ENCODE data around the gene TRAM2. TPM values are rescaled to one million over a fixed set of nuclear protein-coding genes. Genes with fewer than 3 reads are reported as not detected.

Gene TRAM2
- total and polyA plus RNA-seq, 10 of the 15 experiments (the other 5 are each of a cell fraction or from before 2014, with no cell fraction given): 2.5 to 15.0 (median 11.0) TPM

DNA sequence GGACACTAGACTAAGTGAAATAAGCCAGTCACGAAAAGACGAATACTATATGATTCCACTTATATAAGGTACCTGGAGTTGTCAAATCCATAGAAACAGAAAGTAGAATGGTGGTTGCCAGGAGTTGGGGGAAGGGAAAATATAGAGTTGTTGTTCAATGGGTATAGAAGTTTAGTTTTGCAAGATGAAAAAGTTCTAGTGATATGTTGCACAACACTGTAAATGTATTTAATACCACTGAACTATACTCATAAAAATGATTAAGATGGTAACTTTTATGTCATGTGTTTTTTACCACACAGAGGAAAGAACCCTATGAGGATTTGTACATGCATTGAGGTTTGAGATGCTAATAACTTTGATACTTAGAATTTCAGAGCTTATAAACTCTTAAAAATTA lies 46.0 kb upstream of the TRAM2 start:
- Histone ChIP-seq H3K9ac (ENCODE audit: control insufficient read depth, insufficient read depth, low read length) (no peak overlapping the region), H3K27me3 (replicated peaks in 1 of 2; ENCODE audit: control insufficient read depth in 2 of 2, insufficient read depth in 2 of 2, low read length in 1 of 2) (no peaks in the 10 kb centered on the region), H3K4me3 (no peak overlapping the region), H3K4me2 (ENCODE audit: control insufficient read depth, insufficient read depth) (no peak overlapping the region), H3K4me1 (ENCODE audit: control insufficient read depth, insufficient read depth, low read length) (no peaks in the 10 kb centered on the region), H3K79me2 (ENCODE audit: control insufficient read depth, insufficient read depth, low read length) (no peaks in the 10 kb centered on the region), H3K36me3 (ENCODE audit: control insufficient read depth in 2 of 2, insufficient read depth in 2 of 2, low read length in 1 of 2) (no peaks in the 10 kb centered on the region), H3K27ac (ENCODE audit: control insufficient read depth, insufficient read depth) (no peak overlapping the region), H2AFZ (ENCODE audit: control insufficient read depth, low read depth, low read length) (no peak overlapping the region), H4K20me1 (ENCODE audit: control insufficient read depth, insufficient read depth) (no peaks in the 10 kb centered on the region), H3K9me3 (replicated peaks; ENCODE audit: control insufficient read depth, insufficient read depth, low read length) (no peaks in the 10 kb centered on the region)
- ChIA-PET SMC1A (ENCODE audit: uncharacterized antibody, unreplicated experiment) (no interaction called here), POLR2A (no interaction called here), CTCF (interaction anchor here (0.7 kb wide), 1 partner anchor 69 kb away, joined by 3 read pairs; no protein-coding TSS in a partner anchor), RAD21 (ENCODE audit: unreplicated experiment) (no interaction called here)
- no peak for ATAC-seq
- no peak for DNase-seq (ENCODE audit: low read depth, low spot score)
- FAIRE-seq: peak; percentile 35
- intact Hi-C loops (cut with micrococcal nuclease; ENCODE audit: unreplicated experiment): no loop called here
- in situ Hi-C loops (cut with MboI): no loop called here
- BruUV-seq (replicated peaks): no TSS peak
- 59% methylated on average over 2 of the region's 2 CpGs for WGBS (ENCODE audit: insufficient coverage, insufficient replicate concordance, low lambda C conversion rate, missing lambda C conversion rate)
- TF ChIP-seq POLR2AphosphoS5 (IDR thresholded peaks at IDR 0.05; ENCODE audit: low read length) (no peak), NBN (IDR thresholded peaks at IDR 0.05) (no peak)
- TF ChIP-seq, protein P1, sequence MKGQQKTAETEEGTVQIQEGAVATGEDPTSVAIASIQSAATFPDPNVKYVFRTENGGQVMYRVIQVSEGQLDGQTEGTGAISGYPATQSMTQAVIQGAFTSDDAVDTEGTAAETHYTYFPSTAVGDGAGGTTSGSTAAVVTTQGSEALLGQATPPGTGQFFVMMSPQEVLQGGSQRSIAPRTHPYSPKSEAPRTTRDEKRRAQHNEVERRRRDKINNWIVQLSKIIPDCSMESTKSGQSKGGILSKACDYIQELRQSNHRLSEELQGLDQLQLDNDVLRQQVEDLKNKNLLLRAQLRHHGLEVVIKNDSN (IDR thresholded peaks at IDR 0.05; ENCODE audit: borderline replicate concordance, extremely low read length, insufficient read depth, low read depth, low read length): no peak

DNA sequence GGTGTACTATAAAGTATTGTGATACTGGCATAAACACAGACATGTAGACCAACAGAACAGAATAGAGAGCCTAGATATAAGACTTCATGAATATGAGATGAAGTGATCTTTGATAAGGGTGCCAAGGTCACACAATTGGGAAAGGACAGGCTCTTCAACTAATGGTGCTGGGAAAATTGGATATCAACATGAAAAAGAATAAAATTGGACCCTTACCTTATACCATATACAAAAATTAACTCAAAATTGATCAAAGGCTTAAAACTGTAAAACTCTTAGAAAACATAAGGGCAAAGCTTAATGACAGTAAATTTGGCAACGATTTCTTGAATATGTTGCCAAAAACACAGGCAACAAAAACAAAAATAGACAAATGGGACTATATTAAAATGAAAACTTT lies 44.8 kb upstream of the TRAM2 start:
- Histone ChIP-seq H3K36me3 (ENCODE audit: control insufficient read depth in 2 of 2, insufficient read depth in 2 of 2, low read length in 1 of 2) (no peaks in the 10 kb centered on the region), H3K4me3 (no peak overlapping the region), H3K4me2 (ENCODE audit: control insufficient read depth, insufficient read depth) (no peak overlapping the region), H4K20me1 (ENCODE audit: control insufficient read depth, insufficient read depth) (no peaks in the 10 kb centered on the region), H3K27me3 (replicated peaks in 1 of 2; ENCODE audit: control insufficient read depth in 2 of 2, insufficient read depth in 2 of 2, low read length in 1 of 2) (no peaks in the 10 kb centered on the region), H2AFZ (ENCODE audit: control insufficient read depth, low read depth, low read length) (no peak overlapping the region), H3K9me3 (replicated peaks; ENCODE audit: control insufficient read depth, insufficient read depth, low read length) (no peaks in the 10 kb centered on the region), H3K4me1 (ENCODE audit: control insufficient read depth, insufficient read depth, low read length) (no peaks in the 10 kb centered on the region), H3K27ac (ENCODE audit: control insufficient read depth, insufficient read depth) (no peak overlapping the region), H3K79me2 (ENCODE audit: control insufficient read depth, insufficient read depth, low read length) (no peaks in the 10 kb centered on the region), H3K9ac (ENCODE audit: control insufficient read depth, insufficient read depth, low read length) (no peak overlapping the region)
- no peak for DNase-seq (ENCODE audit: low read depth, low spot score)
- no peak for ATAC-seq
- ChIA-PET RAD21 (ENCODE audit: unreplicated experiment) (interaction anchor here (1.4 kb wide), 1 partner anchor 205 kb away, joined by 3 read pairs; no protein-coding TSS in a partner anchor), SMC1A (ENCODE audit: uncharacterized antibody, unreplicated experiment) (interaction anchor here (1.2 kb wide), 1 partner anchor 41 kb away, joined by 4 read pairs; no protein-coding TSS in a partner anchor), POLR2A (no interaction called here), CTCF (no interaction called here)
- no TSS peak for BruUV-seq (replicated peaks)
- in situ Hi-C loops (cut with MboI): no loop called here
- no peak for TF ChIP-seq ASH2L (IDR thresholded peaks at IDR 0.05; ENCODE audit: borderline replicate concordance, low read depth)
- no peak for TF ChIP-seq RAD51 (IDR thresholded peaks at IDR 0.05)
- no peak for TF ChIP-seq POLR2AphosphoS5 (IDR thresholded peaks at IDR 0.05; ENCODE audit: low read length)
- no peak for TF ChIP-seq CHD4 (IDR thresholded peaks at IDR 0.05)
- no peak for TF ChIP-seq SMAD5 (IDR thresholded peaks at IDR 0.05; ENCODE audit: low read depth)
- TF ChIP-seq ETV6 (conservative IDR thresholded peaks at IDR 0.05 in 1 of 2, IDR thresholded peaks at IDR 0.05 in 1 of 2; ENCODE audit: borderline replicate concordance in 1 of 2, low read depth in 1 of 2): no peak
- TF ChIP-seq MYB (IDR thresholded peaks at IDR 0.05; ENCODE audit: borderline replicate concordance, low read depth, low read length): no peak
- TF ChIP-seq, protein P2, sequence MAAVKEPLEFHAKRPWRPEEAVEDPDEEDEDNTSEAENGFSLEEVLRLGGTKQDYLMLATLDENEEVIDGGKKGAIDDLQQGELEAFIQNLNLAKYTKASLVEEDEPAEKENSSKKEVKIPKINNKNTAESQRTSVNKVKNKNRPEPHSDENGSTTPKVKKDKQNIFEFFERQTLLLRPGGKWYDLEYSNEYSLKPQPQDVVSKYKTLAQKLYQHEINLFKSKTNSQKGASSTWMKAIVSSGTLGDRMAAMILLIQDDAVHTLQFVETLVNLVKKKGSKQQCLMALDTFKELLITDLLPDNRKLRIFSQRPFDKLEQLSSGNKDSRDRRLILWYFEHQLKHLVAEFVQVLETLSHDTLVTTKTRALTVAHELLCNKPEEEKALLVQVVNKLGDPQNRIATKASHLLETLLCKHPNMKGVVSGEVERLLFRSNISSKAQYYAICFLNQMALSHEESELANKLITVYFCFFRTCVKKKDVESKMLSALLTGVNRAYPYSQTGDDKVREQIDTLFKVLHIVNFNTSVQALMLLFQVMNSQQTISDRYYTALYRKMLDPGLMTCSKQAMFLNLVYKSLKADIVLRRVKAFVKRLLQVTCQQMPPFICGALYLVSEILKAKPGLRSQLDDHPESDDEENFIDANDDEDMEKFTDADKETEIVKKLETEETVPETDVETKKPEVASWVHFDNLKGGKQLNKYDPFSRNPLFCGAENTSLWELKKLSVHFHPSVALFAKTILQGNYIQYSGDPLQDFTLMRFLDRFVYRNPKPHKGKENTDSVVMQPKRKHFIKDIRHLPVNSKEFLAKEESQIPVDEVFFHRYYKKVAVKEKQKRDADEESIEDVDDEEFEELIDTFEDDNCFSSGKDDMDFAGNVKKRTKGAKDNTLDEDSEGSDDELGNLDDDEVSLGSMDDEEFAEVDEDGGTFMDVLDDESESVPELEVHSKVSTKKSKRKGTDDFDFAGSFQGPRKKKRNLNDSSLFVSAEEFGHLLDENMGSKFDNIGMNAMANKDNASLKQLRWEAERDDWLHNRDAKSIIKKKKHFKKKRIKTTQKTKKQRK (IDR thresholded peaks at IDR 0.05; ENCODE audit: low read depth, low read length): no peak
- no peak for TF ChIP-seq PAX5 (IDR thresholded peaks at IDR 0.05; ENCODE audit: borderline replicate concordance, low read depth, low read length)
- TF ChIP-seq NR2F1 (conservative IDR thresholded peaks at IDR 0.05): no peak
- TF ChIP-seq MEF2A (IDR thresholded peaks at IDR 0.05; ENCODE audit: insufficient read depth, low read depth, low read length): no peak
- 0% methylated on average over 1 of the region's 1 CpG for WGBS (ENCODE audit: insufficient coverage, insufficient replicate concordance, low lambda C conversion rate, missing lambda C conversion rate)
- no peak for FAIRE-seq
- intact Hi-C loops (cut with micrococcal nuclease; ENCODE audit: unreplicated experiment): no loop called here
